Thyroid gland (tissue), 4 donors: ENCODE measurements around the gene CHD6. TPM values are rescaled to one million over a fixed set of nuclear protein-coding genes. Genes with fewer than 3 reads are reported as not detected.

Source experiments
- DNase-seq, 2 donors: peaks; one replicate each; pipeline ENCODE4 v3.0.0-alpha.2; 2019
- H3K27ac ChIP-seq, 3 donors: fragments of 200-600 bp; sonication (generic); 1 replicate in 2 of 3; 2 replicates in 1 of 3; pipeline ENCODE4 v1.5.1; 2016 to 2019; ENCODE audit warnings: mild to moderate bottlenecking in 1 of 3, moderate library complexity in 1 of 3
- H3K27me3 ChIP-seq: fragments of 200-600 bp; sonication (generic); one replicate; pipeline ENCODE4 v1.5.1; 2019
- H3K36me3 ChIP-seq, 2 donors: fragments of 200-600 bp; sonication (generic); one replicate each; pipeline ENCODE4 v1.5.1; 2016 to 2019
- H3K4me1 ChIP-seq, 2 donors: fragments of 200-600 bp; sonication (generic); one replicate each; pipeline ENCODE4 v1.5.1; 2017 to 2019
- H3K4me3 ChIP-seq, 3 donors: fragments of 200-600 bp; sonication (generic); replicated peaks in 1 of 3; 1 replicate in 2 of 3; 2 replicates in 1 of 3; pipeline ENCODE4 v1.5.1; 2016; ENCODE audit warnings: mild to moderate bottlenecking in 1 of 3
- H3K9me3 ChIP-seq: fragments of 200-600 bp; sonication (generic); one replicate; pipeline ENCODE4 v1.5.1; 2017
- CTCF ChIP-seq, 6 experiments: fragments of 200-600 bp in 3 of 6; fragments of 450-650 bp in 3 of 6; sonication (generic) in 3 of 6; IDR thresholded peaks; one replicate each; pipeline ENCODE4 v1.5.1; 2016 to 2019; ENCODE audit warnings: antibody characterized with exemption in 6 of 6, mild to moderate bottlenecking in 2 of 6, inconsistent platforms in 1 of 6, moderate library complexity in 1 of 6
- POLR2A ChIP-seq, 2 donors: fragments of 450-650 bp; IDR thresholded peaks; one replicate each; pipeline ENCODE4 v1.6.1; 2017; ENCODE audit warnings: antibody characterized with exemption in 2 of 2, mild to moderate bottlenecking in 2 of 2, moderate library complexity in 1 of 2
- WGBS, 2 donors: methylation state at CpG; one replicate each; pipeline ENCODE4 v1.1.5; 2017; 5-methylcytosine and 5-hydroxymethylcytosine counted together
- intact Hi-C: fragments of 100-400 bp; cut with DNase I; formaldehyde crosslinking; loops from one replicate; pipeline ENCODE4 v1.15.1; 2023
- total RNA-seq, 4 donors: library from RNA; depleted of rRNA; stranded (reverse); fragments of >200 nt; gene quantifications; one replicate each; pipeline ENCODE4 v1.2.3, GENCODE V29; 2016

Gene CHD6
- total RNA-seq, 4 donors from 2014 or later: 58.0 to 104 (median 81.6) TPM

DNA sequence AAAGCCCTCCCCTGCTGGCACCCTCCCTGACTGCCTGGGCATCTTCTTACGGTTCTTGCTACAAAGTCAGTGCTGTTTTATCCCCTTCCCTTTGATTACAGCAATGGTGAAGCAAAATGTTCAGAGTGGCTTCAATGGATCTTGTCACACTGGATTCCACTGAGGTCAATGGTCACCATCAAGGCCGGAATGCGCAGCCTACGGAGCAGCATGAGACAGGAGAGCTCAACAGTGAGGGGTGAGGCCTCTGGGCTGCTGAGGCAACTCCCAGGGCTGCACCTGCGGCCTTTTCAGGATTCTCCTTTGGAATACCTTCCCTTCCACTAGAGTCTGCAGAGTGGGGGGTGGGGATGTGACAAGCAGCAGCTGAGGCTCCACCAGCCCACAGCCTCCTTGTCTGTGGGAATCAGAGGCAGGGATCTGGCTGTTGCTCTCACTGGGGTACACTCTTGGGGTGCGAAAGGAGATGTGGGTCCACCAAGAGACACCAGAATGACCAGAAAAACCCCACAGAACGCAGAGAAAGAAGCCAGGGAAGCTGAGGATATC lies 211.2 kb downstream of the CHD6 start:
- TF ChIP-seq POLR2A (IDR thresholded peaks at IDR 0.05) (no peak), CTCF (IDR thresholded peaks at IDR 0.05) (no peak)
- H3K9me3 ChIP-seq: no peaks in the 10 kb centered on the region
- intact Hi-C loops: no loop called here
- no peak overlapping the region for H3K4me3 ChIP-seq
- no peak for DNase-seq
- H3K36me3 ChIP-seq: peaks cover 66 to 71% of the 10 kb centered on the region in 2 donors
- 87 to 98% methylated on average over 7 of the region's 7 CpGs for WGBS, 2 donors
- H3K27me3 ChIP-seq: no peaks in the 10 kb centered on the region
- no peaks in the 10 kb centered on the region for H3K4me1 ChIP-seq
- no peak overlapping the region for H3K27ac ChIP-seq

GRCh38 chr20:41406353-41406752 lies 211.8 kb downstream of the CHD6 start:
- no peak overlapping the region for H3K27ac ChIP-seq
- no peak for TF ChIP-seq CTCF (IDR thresholded peaks at IDR 0.05)
- no peak for TF ChIP-seq POLR2A (IDR thresholded peaks at IDR 0.05)
- no peak for DNase-seq
- no peaks in the 10 kb centered on the region for H3K27me3 ChIP-seq
- no peaks in the 10 kb centered on the region for H3K4me1 ChIP-seq
- no peak overlapping the region for H3K4me3 ChIP-seq
- H3K36me3 ChIP-seq: peaks cover 65 to 67% of the 10 kb centered on the region in 2 donors
- no peaks in the 10 kb centered on the region for H3K9me3 ChIP-seq
- WGBS, 2 donors: 80 to 83% methylated on average over 9 to 10 of the region's 10 CpGs
- intact Hi-C loops: no loop called here

DNA sequence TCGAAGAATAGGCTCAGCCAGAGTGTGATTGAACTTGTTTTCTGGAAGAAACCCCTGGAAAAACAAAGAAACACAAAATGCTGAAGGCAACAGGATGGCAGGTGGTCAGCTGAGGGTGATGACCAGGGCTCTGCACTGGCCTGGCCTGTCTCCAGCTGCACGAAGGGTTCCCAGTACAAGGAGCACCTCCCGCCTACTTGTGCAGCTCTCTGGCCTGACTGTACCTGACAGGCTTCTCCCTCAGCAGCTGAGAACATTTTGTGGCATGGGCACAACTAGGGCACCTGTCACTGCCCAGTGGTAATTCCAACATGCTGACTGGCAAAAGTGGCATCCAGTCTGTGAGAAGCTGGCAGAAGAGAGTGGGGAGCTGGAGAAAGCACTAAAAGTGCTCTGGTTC lies 212.7 kb downstream of the CHD6 start:
- Histone ChIP-seq H3K27ac (no peak overlapping the region), H3K36me3 (peaks cover 59% of the 10 kb centered on the region in 2 donors), H3K9me3 (no peaks in the 10 kb centered on the region), H3K4me1 (no peaks in the 10 kb centered on the region), H3K27me3 (no peaks in the 10 kb centered on the region), H3K4me3 (no peak overlapping the region)
- TF ChIP-seq CTCF (IDR thresholded peaks at IDR 0.05): no peak
- TF ChIP-seq POLR2A (IDR thresholded peaks at IDR 0.05): no peak
- no peak for DNase-seq
- 84 to 88% methylated on average over 2 to 3 of the region's 3 CpGs for WGBS, 2 donors
- intact Hi-C loops: no loop called here

GRCh38 chr20:41403604-41404003 lies 214.6 kb downstream of the CHD6 start:
- no peak for DNase-seq
- Histone ChIP-seq H3K4me1 (no peaks in the 10 kb centered on the region), H3K4me3 (no peak overlapping the region), H3K27ac (no peak overlapping the region), H3K9me3 (no peaks in the 10 kb centered on the region), H3K36me3 (peaks cover 41% of the 10 kb centered on the region in 2 donors), H3K27me3 (no peaks in the 10 kb centered on the region)
- intact Hi-C loops: no loop called here
- 94 to 96% methylated on average over 12 of the region's 12 CpGs for WGBS, 2 donors
- TF ChIP-seq POLR2A (IDR thresholded peaks at IDR 0.05) (no peak), CTCF (IDR thresholded peaks at IDR 0.05) (no peak)

DNA sequence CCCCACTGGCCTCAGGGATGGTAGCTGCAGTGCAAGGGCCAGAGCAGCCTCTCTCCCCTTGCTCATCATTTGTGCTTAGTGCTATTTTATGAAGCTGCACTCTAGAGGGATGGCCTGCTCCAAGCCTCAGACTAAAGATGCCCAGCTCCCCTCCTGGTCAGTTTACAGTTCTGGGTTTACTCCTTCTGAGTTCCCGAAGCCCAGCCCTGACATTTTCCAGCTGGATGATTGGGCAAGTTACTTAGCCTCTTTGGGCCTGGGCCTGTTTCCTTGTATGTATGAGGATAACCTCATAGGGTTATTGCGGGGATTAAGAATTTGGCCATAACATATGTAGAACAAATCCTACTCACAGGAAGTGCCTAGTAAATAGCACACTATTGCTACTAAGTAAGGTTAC lies 219.8 kb downstream of the CHD6 start:
- TF ChIP-seq POLR2A (IDR thresholded peaks at IDR 0.05): no peak
- no peak for TF ChIP-seq CTCF (IDR thresholded peaks at IDR 0.05)
- WGBS, 2 donors: 88 to 92% methylated on average over 2 of the region's 2 CpGs
- no peak for DNase-seq
- Histone ChIP-seq H3K36me3 (peaks cover under 1 to 4% of the 10 kb centered on the region in 2 donors), H3K4me3 (no peak overlapping the region), H3K9me3 (no peaks in the 10 kb centered on the region), H3K27me3 (no peaks in the 10 kb centered on the region), H3K27ac (no peak overlapping the region), H3K4me1 (no peaks in the 10 kb centered on the region)
- intact Hi-C loops: no loop called here
